HG03175 (cell line): ENCODE results near the gene USP48.
"Not testable (repeated sequence)": the region's sequence is repeated elsewhere in the genome, so short reads cannot be mapped to it uniquely, and the experiment has no call there.

ENCODE experiments used
- ATAC-seq: cut with Tn5 transposase; IDR thresholded peaks from one replicate; pipeline ENCODE4 v1.9.1; 2021; ENCODE audit warnings: mild to moderate bottlenecking, moderate library complexity; ENCODE audit not compliant: unreplicated experiment

USP48 gene

GRCh38 chr1:21782868-21783678, at the start of gene USP48:
USP48 (minus strand) TSS chr1:21783149; CDS start chr1:21782957, 192 bp downstream.
- ATAC-seq = peak; percentile 65

GRCh38 chr1:21831454-21831970, 48.6 kb upstream of the USP48 start:
- no peak for ATAC-seq

GRCh38 chr1:21830792-21831453, 48.0 kb upstream of the USP48 start:
- ATAC-seq = no peak

- no peak for ATAC-seq
Observed at GRCh38 chr1:21829294-21829693, 46.3 kb upstream of the USP48 start.

- ATAC-seq = no peak
Observed at GRCh38 chr1:21828506-21829210, 45.7 kb upstream of the USP48 start.

GRCh38 chr1:21828075-21828474, 45.1 kb upstream of the USP48 start:
- no peak for ATAC-seq

- no peak for ATAC-seq
Observed at GRCh38 chr1:21827141-21827679, 44.3 kb upstream of the USP48 start.

- ATAC-seq = not testable (repeated sequence)
Observed at GRCh38 chr1:21826694-21827093, 43.7 kb upstream of the USP48 start.

- no peak for ATAC-seq
Observed at GRCh38 chr1:21825393-21825792, 42.4 kb upstream of the USP48 start.

GRCh38 chr1:21824926-21825325, 42.0 kb upstream of the USP48 start:
- no peak for ATAC-seq

- ATAC-seq = no peak
Observed at GRCh38 chr1:21823980-21824702, 41.2 kb upstream of the USP48 start.

GRCh38 chr1:21823206-21823979, 40.4 kb upstream of the USP48 start:
- ATAC-seq = no peak

GRCh38 chr1:21822349-21822748, 39.4 kb upstream of the USP48 start:
- ATAC-seq = no peak

GRCh38 chr1:21821385-21822019, 38.6 kb upstream of the USP48 start:
- ATAC-seq = no peak

- ATAC-seq = no peak
Observed at GRCh38 chr1:21820597-21821232, 37.8 kb upstream of the USP48 start.

- ATAC-seq = no peak
Observed at GRCh38 chr1:21818656-21819055, 35.7 kb upstream of the USP48 start.

- ATAC-seq = no peak
Observed at GRCh38 chr1:21816602-21817302, 33.8 kb upstream of the USP48 start.

- ATAC-seq = no peak
Observed at GRCh38 chr1:21815724-21816321, 32.9 kb upstream of the USP48 start.
